HepG2 (cell line): Measurements from ENCODE around the gene STX1B. TPM values are rescaled to one million over a fixed set of nuclear protein-coding genes. Genes with fewer than 3 reads are reported as not detected.

ENCODE experiments used
- ARNT ChIP-seq: fragments of 450-650 bp; IDR thresholded peaks from 2 replicates; pipeline ENCODE4 v1.6.1; 2017
- ATF7 ChIP-seq, 2 experiments: fragments of 450-650 bp in 1 of 2; sonication (generic) in 1 of 2; formaldehyde crosslinking in 1 of 2; IDR thresholded peaks; 2 replicates each; pipeline versions ENCODE4 v1.4.0 to v1.6.1; 2016 to 2020; ENCODE audit warnings: antibody characterized with exemption in 1 of 2, mild to moderate bottlenecking in 1 of 2, missing genetic modification reagents in 1 of 2
- DNMT1 ChIP-seq: sonication (generic); formaldehyde crosslinking; IDR thresholded peaks from 2 replicates; pipeline ENCODE4 v1.5.1; 2020; ENCODE audit warnings: mild to moderate bottlenecking, missing genetic modification reagents
- FOXK2 ChIP-seq: fragments of 450-650 bp; IDR thresholded peaks from 2 replicates; pipeline ENCODE4 v1.6.1; 2016
- KDM4B ChIP-seq: sonication (generic); formaldehyde crosslinking; IDR thresholded peaks from 2 replicates; pipeline ENCODE4 v1.4.0; 2020; ENCODE audit warnings: missing genetic modification reagents
- PTBP1 ChIP-seq: fragments of 200-400 bp; formaldehyde crosslinking; IDR thresholded peaks from 2 replicates; pipeline ENCODE4 v1.6.1; 2018; ENCODE audit warnings: low read length, low read depth; ENCODE audit not compliant: poor library complexity, severe bottlenecking
- SRSF4 ChIP-seq: fragments of 200-400 bp; formaldehyde crosslinking; IDR thresholded peaks from one replicate; pipeline ENCODE4 v1.6.1; 2018; ENCODE audit warnings: mild to moderate bottlenecking, low read depth, low read length, moderate library complexity; ENCODE audit not compliant: poor library complexity, severe bottlenecking
- SSRP1 ChIP-seq: IDR thresholded peaks from 2 replicates; pipeline ENCODE4 v1.6.1; 2016; ENCODE audit warnings: control low read depth
- TRAFD1 ChIP-seq: sonication (generic); formaldehyde crosslinking; IDR thresholded peaks from 2 replicates; pipeline ENCODE4 v1.5.1; 2020; ENCODE audit warnings: missing genetic modification reagents, mild to moderate bottlenecking, borderline replicate concordance
- ZBTB14 ChIP-seq: sonication (generic); formaldehyde crosslinking; IDR thresholded peaks from 2 replicates; pipeline ENCODE4 v1.4.0; 2020; ENCODE audit warnings: missing genetic modification reagents
- ZMAT3 ChIP-seq: sonication (generic); formaldehyde crosslinking; conservative IDR thresholded peaks from 2 replicates; pipeline ENCODE4 v1.7.0; 2021; ENCODE audit warnings: missing genetic modification reagents
- ZNF124 ChIP-seq: sonication (generic); formaldehyde crosslinking; IDR thresholded peaks from 2 replicates; pipeline ENCODE4 v1.4.0; 2020; ENCODE audit warnings: missing genetic modification reagents
- ZNF232 ChIP-seq: sonication (generic); formaldehyde crosslinking; IDR thresholded peaks from 2 replicates; pipeline ENCODE4 v1.4.0; 2020; ENCODE audit warnings: missing genetic modification reagents, borderline replicate concordance
- ZNF251 ChIP-seq: sonication (generic); formaldehyde crosslinking; IDR thresholded peaks from 2 replicates; pipeline ENCODE4 v1.9.0; 2021; ENCODE audit warnings: mild to moderate bottlenecking, missing genetic modification reagents
- ZNF543 ChIP-seq: sonication (generic); formaldehyde crosslinking; IDR thresholded peaks from 2 replicates; pipeline ENCODE4 v1.4.0; 2020; ENCODE audit warnings: mild to moderate bottlenecking, missing genetic modification reagents
- ZNF549 ChIP-seq: sonication (generic); formaldehyde crosslinking; IDR thresholded peaks from 2 replicates; pipeline ENCODE4 v1.5.0; 2020; ENCODE audit warnings: missing genetic modification reagents
- ZNF577 ChIP-seq: sonication (generic); formaldehyde crosslinking; IDR thresholded peaks from 2 replicates; pipeline ENCODE4 v1.4.0; 2020; ENCODE audit warnings: mild to moderate bottlenecking, low read depth, missing genetic modification reagents, borderline replicate concordance
- ZNF674 ChIP-seq: sonication (generic); formaldehyde crosslinking; IDR thresholded peaks from 2 replicates; pipeline ENCODE4 v1.5.0; 2020; ENCODE audit warnings: low read depth, mild to moderate bottlenecking, missing genetic modification reagents
- ZNF747 ChIP-seq: sonication (generic); formaldehyde crosslinking; IDR thresholded peaks from 2 replicates; pipeline ENCODE4 v1.8.1; 2023; ENCODE audit warnings: missing genetic modification reagents, mild to moderate bottlenecking, borderline replicate concordance
- ZNF776 ChIP-seq: sonication (generic); formaldehyde crosslinking; IDR thresholded peaks from 2 replicates; pipeline ENCODE4 v1.4.0; 2020; ENCODE audit warnings: mild to moderate bottlenecking, missing genetic modification reagents
- ZNF816 ChIP-seq: sonication (generic); formaldehyde crosslinking; IDR thresholded peaks from 2 replicates; pipeline ENCODE4 v1.8.0; 2022; ENCODE audit warnings: missing genetic modification reagents, mild to moderate bottlenecking, borderline replicate concordance
- ZSCAN30 ChIP-seq: sonication (generic); formaldehyde crosslinking; IDR thresholded peaks from 2 replicates; pipeline ENCODE4 v1.5.0; 2020; ENCODE audit warnings: mild to moderate bottlenecking, missing genetic modification reagents
- polyA plus RNA-seq, 8 experiments: library from polyadenylated mRNA; depleted of rRNA in 3 of 8; stranded (reverse) in 7 of 8; unstranded in 1 of 8; fragments of >200 nt; fragmentation: Illumina TruSeq in 4 of 8; extraction: Trizol in 4 of 8; gene quantifications; 2 replicates each; pipeline versions ENCODE4 v1.2.1 to v1.2.3, GENCODE V29; 2011 to 2016; ENCODE audit warnings: low read depth in 4 of 8, missing spikeins in 1 of 8, mixed read lengths in 1 of 8; ENCODE audit not compliant: insufficient read depth in 1 of 8
- total RNA-seq, 5 experiments: library from RNA; depleted of rRNA; stranded (reverse); fragments of >200 nt; fragmentation: Illumina TruSeq; extraction: Trizol; gene quantifications; 2 replicates each; pipeline ENCODE4 v1.2.3, GENCODE V29; 2016; ENCODE audit warnings: low read depth in 1 of 5
- TF ChIP-seq, protein P1 (sequence below): sonication (generic); formaldehyde crosslinking; IDR thresholded peaks from 2 replicates; pipeline ENCODE4 v1.5.0; 2020; ENCODE audit warnings: missing genetic modification reagents
- TF ChIP-seq, protein P2 (sequence below): IDR thresholded peaks from 2 replicates; pipeline ENCODE4 v1.6.1; 2012; ENCODE audit warnings: low read length, improper control_type of control experiment

The STX1B gene
- total and polyA plus RNA-seq, 2 of the 13 experiments (the other 11 are each of a cell fraction or from before 2014, with no cell fraction given): 2.1 to 3.0 TPM

GRCh38 chr16:30941600-30942425 is 68.6 kb downstream of the STX1B start (continued):
- TF ChIP-seq ZNF674 (CRISPR knock-in tag) (no peak), ZNF776 (CRISPR knock-in tag) (no peak), KDM4B (CRISPR knock-in tag) (no peak), TRAFD1 (no peak; the same call in 1 of the 2 replicates), SSRP1 (CRISPR knock-in tag) (peak; percentile 87; the same call in 1 of the 2 replicates), ZSCAN30 (CRISPR knock-in tag) (no peak), ARNT (no peak), ZNF549 (CRISPR knock-in tag) (no peak), ATF7 (IDR thresholded peaks at IDR 0.05) (no peak), ATF7 (CRISPR knock-in tag; IDR thresholded peaks at IDR 0.05) (no peak), ZNF816 (CRISPR knock-in tag) (no peak), ZNF577 (CRISPR knock-in tag) (no peak), DNMT1 (CRISPR knock-in tag) (no peak; the same call in none of the 2 replicates), PTBP1 (no peak), SRSF4 (no peak), ZMAT3 (CRISPR knock-in tag) (no peak), ZNF232 (CRISPR knock-in tag) (no peak), ZNF251 (CRISPR knock-in tag) (no peak), ZNF124 (CRISPR knock-in tag) (no peak), FOXK2 (no peak), ZBTB14 (CRISPR knock-in tag) (no peak), ZNF747 (CRISPR knock-in tag) (0 out of 2 replicates have a peak, but pooled peaks have one; percentile 30), ZNF543 (CRISPR knock-in tag) (peak; percentile 61; the same call in 1 of the 2 replicates)
- TF ChIP-seq, protein P1, sequence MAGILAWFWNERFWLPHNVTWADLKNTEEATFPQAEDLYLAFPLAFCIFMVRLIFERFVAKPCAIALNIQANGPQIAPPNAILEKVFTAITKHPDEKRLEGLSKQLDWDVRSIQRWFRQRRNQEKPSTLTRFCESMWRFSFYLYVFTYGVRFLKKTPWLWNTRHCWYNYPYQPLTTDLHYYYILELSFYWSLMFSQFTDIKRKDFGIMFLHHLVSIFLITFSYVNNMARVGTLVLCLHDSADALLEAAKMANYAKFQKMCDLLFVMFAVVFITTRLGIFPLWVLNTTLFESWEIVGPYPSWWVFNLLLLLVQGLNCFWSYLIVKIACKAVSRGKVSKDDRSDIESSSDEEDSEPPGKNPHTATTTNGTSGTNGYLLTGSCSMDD (CRISPR knock-in tag): no peak
- TF ChIP-seq, protein P2, sequence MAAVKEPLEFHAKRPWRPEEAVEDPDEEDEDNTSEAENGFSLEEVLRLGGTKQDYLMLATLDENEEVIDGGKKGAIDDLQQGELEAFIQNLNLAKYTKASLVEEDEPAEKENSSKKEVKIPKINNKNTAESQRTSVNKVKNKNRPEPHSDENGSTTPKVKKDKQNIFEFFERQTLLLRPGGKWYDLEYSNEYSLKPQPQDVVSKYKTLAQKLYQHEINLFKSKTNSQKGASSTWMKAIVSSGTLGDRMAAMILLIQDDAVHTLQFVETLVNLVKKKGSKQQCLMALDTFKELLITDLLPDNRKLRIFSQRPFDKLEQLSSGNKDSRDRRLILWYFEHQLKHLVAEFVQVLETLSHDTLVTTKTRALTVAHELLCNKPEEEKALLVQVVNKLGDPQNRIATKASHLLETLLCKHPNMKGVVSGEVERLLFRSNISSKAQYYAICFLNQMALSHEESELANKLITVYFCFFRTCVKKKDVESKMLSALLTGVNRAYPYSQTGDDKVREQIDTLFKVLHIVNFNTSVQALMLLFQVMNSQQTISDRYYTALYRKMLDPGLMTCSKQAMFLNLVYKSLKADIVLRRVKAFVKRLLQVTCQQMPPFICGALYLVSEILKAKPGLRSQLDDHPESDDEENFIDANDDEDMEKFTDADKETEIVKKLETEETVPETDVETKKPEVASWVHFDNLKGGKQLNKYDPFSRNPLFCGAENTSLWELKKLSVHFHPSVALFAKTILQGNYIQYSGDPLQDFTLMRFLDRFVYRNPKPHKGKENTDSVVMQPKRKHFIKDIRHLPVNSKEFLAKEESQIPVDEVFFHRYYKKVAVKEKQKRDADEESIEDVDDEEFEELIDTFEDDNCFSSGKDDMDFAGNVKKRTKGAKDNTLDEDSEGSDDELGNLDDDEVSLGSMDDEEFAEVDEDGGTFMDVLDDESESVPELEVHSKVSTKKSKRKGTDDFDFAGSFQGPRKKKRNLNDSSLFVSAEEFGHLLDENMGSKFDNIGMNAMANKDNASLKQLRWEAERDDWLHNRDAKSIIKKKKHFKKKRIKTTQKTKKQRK: no peak
